Measurements from ENCODE around the gene BAIAP2L2.

The BAIAP2L2 gene

GRCh38 chr22:38071421-38072321, 38.8 kb downstream of the BAIAP2L2 start:
- H3K4me1 ChIP-seq (ENCODE audit: insufficient read depth, low read length): peaks cover 3% of the 10 kb centered on the region; the same call in 1 of the 2 replicates
- 95% methylated on average over 22 of the region's 22 CpGs for whole genome bisulfite sequencing
- H3K36me3 ChIP-seq (ENCODE audit: insufficient read depth, low read length): peaks cover 50% of the 10 kb centered on the region
- H3K9ac ChIP-seq (ENCODE audit: low read depth, low read length): no peak overlapping the region
- H3K27me3 ChIP-seq (ENCODE audit: insufficient read depth, low read length): no peaks in the 10 kb centered on the region
- H3K4me3 ChIP-seq (ENCODE audit: low read length): no peak overlapping the region
- no peak overlapping the region for H3K27ac ChIP-seq (ENCODE audit: low read depth, low read length)
- H3K9me3 ChIP-seq (ENCODE audit: insufficient read depth, low read depth, low read length): no peaks in the 10 kb centered on the region

GRCh38 chr22:38070250-38070921, 40.1 kb downstream of the BAIAP2L2 start:
- 89% methylated on average over 11 of the region's 11 CpGs for WGBS
- Histone ChIP-seq H3K4me3 (ENCODE audit: low read length) (no peak overlapping the region), H3K9ac (ENCODE audit: low read depth, low read length) (no peak overlapping the region), H3K4me1 (ENCODE audit: insufficient read depth, low read length) (no peaks in the 10 kb centered on the region; the same call in 1 of the 2 replicates), H3K27ac (ENCODE audit: low read depth, low read length) (no peak overlapping the region), H3K9me3 (ENCODE audit: insufficient read depth, low read depth, low read length) (no peaks in the 10 kb centered on the region), H3K36me3 (ENCODE audit: insufficient read depth, low read length) (peaks cover 63% of the 10 kb centered on the region), H3K27me3 (ENCODE audit: insufficient read depth, low read length) (no peaks in the 10 kb centered on the region)

- Histone ChIP-seq H3K36me3 (ENCODE audit: insufficient read depth, low read length) (peaks cover 67% of the 10 kb centered on the region), H3K4me1 (ENCODE audit: insufficient read depth, low read length) (no peaks in the 10 kb centered on the region), H3K4me3 (ENCODE audit: low read length) (no peak overlapping the region), H3K9ac (ENCODE audit: low read depth, low read length) (no peak overlapping the region), H3K27me3 (ENCODE audit: insufficient read depth, low read length) (no peaks in the 10 kb centered on the region), H3K9me3 (ENCODE audit: insufficient read depth, low read depth, low read length) (no peaks in the 10 kb centered on the region), H3K27ac (ENCODE audit: low read depth, low read length) (no peak overlapping the region)
- 88% methylated on average over 21 of the region's 21 CpGs for WGBS
These were observed 40.9 kb downstream of the BAIAP2L2 start for GRCh38 chr22:38069372-38070249.

- H3K27me3 ChIP-seq (ENCODE audit: insufficient read depth, low read length): no peaks in the 10 kb centered on the region
- H3K9ac ChIP-seq (ENCODE audit: low read depth, low read length): no peak overlapping the region
- H3K4me1 ChIP-seq (ENCODE audit: insufficient read depth, low read length): no peaks in the 10 kb centered on the region
- WGBS: 92% methylated on average over 13 of the region's 13 CpGs
- no peak overlapping the region for H3K27ac ChIP-seq (ENCODE audit: low read depth, low read length)
- H3K36me3 ChIP-seq (ENCODE audit: insufficient read depth, low read length): peaks cover 72% of the 10 kb centered on the region
- H3K4me3 ChIP-seq (ENCODE audit: low read length): no peak overlapping the region
- H3K9me3 ChIP-seq (ENCODE audit: insufficient read depth, low read depth, low read length): no peaks in the 10 kb centered on the region
These were observed 41.7 kb downstream of the BAIAP2L2 start for GRCh38 chr22:38068641-38069371.

- no peak overlapping the region for H3K4me3 ChIP-seq (ENCODE audit: low read length)
- 93% methylated on average over 13 of the region's 13 CpGs for WGBS
These were observed 42.6 kb downstream of the BAIAP2L2 start for GRCh38 chr22:38067761-38068360.

GRCh38 chr22:38067028-38067415, 43.5 kb downstream of the BAIAP2L2 start:
- Histone ChIP-seq H3K27me3 (ENCODE audit: insufficient read depth, low read length) (no peaks in the 10 kb centered on the region), H3K27ac (ENCODE audit: low read depth, low read length) (no peak overlapping the region), H3K36me3 (ENCODE audit: insufficient read depth, low read length) (peaks cover 71% of the 10 kb centered on the region), H3K4me1 (ENCODE audit: insufficient read depth, low read length) (no peaks in the 10 kb centered on the region), H3K9me3 (ENCODE audit: insufficient read depth, low read depth, low read length) (no peaks in the 10 kb centered on the region), H3K9ac (ENCODE audit: low read depth, low read length) (no peak overlapping the region), H3K4me3 (ENCODE audit: low read length) (no peak overlapping the region)
- 95% methylated on average over 8 of the region's 8 CpGs for WGBS

More at GRCh38 chr22:38067761-38068360, 42.6 kb downstream of the BAIAP2L2 start:
- no peak overlapping the region for H3K9ac ChIP-seq (ENCODE audit: low read depth, low read length)
- no peaks in the 10 kb centered on the region for H3K27me3 ChIP-seq (ENCODE audit: insufficient read depth, low read length)
- H3K36me3 ChIP-seq (ENCODE audit: insufficient read depth, low read length): peaks cover 74% of the 10 kb centered on the region
- H3K27ac ChIP-seq (ENCODE audit: low read depth, low read length): no peak overlapping the region
- H3K4me1 ChIP-seq (ENCODE audit: insufficient read depth, low read length): no peaks in the 10 kb centered on the region
- no peaks in the 10 kb centered on the region for H3K9me3 ChIP-seq (ENCODE audit: insufficient read depth, low read depth, low read length)

- no peaks in the 10 kb centered on the region for H3K4me1 ChIP-seq (ENCODE audit: insufficient read depth, low read length)
- peaks cover 68% of the 10 kb centered on the region for H3K36me3 ChIP-seq (ENCODE audit: insufficient read depth, low read length)
- no peak overlapping the region for H3K4me3 ChIP-seq (ENCODE audit: low read length)
- H3K27me3 ChIP-seq (ENCODE audit: insufficient read depth, low read length): no peaks in the 10 kb centered on the region
- H3K9ac ChIP-seq (ENCODE audit: low read depth, low read length): no peak overlapping the region
- no peak overlapping the region for H3K27ac ChIP-seq (ENCODE audit: low read depth, low read length)
- H3K9me3 ChIP-seq (ENCODE audit: insufficient read depth, low read depth, low read length): no peaks in the 10 kb centered on the region
- 92% methylated on average over 13 of the region's 13 CpGs for WGBS
These were observed 44.0 kb downstream of the BAIAP2L2 start for GRCh38 chr22:38066381-38067027.

- Histone ChIP-seq H3K4me3 (ENCODE audit: low read length) (no peak overlapping the region), H3K4me1 (ENCODE audit: insufficient read depth, low read length) (no peaks in the 10 kb centered on the region), H3K9me3 (ENCODE audit: insufficient read depth, low read depth, low read length) (no peaks in the 10 kb centered on the region), H3K27me3 (ENCODE audit: insufficient read depth, low read length) (no peaks in the 10 kb centered on the region), H3K36me3 (ENCODE audit: insufficient read depth, low read length) (peaks cover 69% of the 10 kb centered on the region), H3K9ac (ENCODE audit: low read depth, low read length) (no peak overlapping the region), H3K27ac (ENCODE audit: low read depth, low read length) (no peak overlapping the region)
- WGBS: 94% methylated on average over 8 of the region's 8 CpGs
These were observed 44.9 kb downstream of the BAIAP2L2 start for GRCh38 chr22:38065539-38065938.

GRCh38 chr22:38062791-38063190, 47.7 kb downstream of the BAIAP2L2 start:
- H3K4me1 ChIP-seq (ENCODE audit: insufficient read depth, low read length): peaks cover 2% of the 10 kb centered on the region; the same call in 1 of the 2 replicates
- H3K4me3 ChIP-seq (ENCODE audit: low read length): no peak overlapping the region
- H3K9me3 ChIP-seq (ENCODE audit: insufficient read depth, low read depth, low read length): no peaks in the 10 kb centered on the region
- H3K27me3 ChIP-seq (ENCODE audit: insufficient read depth, low read length): no peaks in the 10 kb centered on the region
- peaks cover 64% of the 10 kb centered on the region for H3K36me3 ChIP-seq (ENCODE audit: insufficient read depth, low read length)
- 93% methylated on average over 6 of the region's 6 CpGs for WGBS
- H3K9ac ChIP-seq (ENCODE audit: low read depth, low read length): no peak overlapping the region
- no peak overlapping the region for H3K27ac ChIP-seq (ENCODE audit: low read depth, low read length)
